Measurements from ENCODE around the gene SDC1.
A peak's percentile ranks its signal among the peaks of the same experiment; 100 is the strongest.

The SDC1 gene

GRCh38 chr2:20227894-20228505, 3.1 kb upstream of the SDC1 start:
- DNase-seq (ENCODE audit: low spot score): no peak

- DNase-seq (ENCODE audit: low spot score): no peak
Measured at GRCh38 chr2:20226152-20226545, 1.2 kb upstream of the SDC1 start.

- DNase-seq (ENCODE audit: low spot score): peak; percentile 62
Measured at GRCh38 chr2:20225294-20226151, 593 bp upstream of the SDC1 start.

GRCh38 chr2:20224164-20224715, 690 bp downstream of the SDC1 start:
- DNase-seq (ENCODE audit: low spot score): no peak

GRCh38 chr2:20223407-20224163, 1.3 kb downstream of the SDC1 start:
- DNase-seq (ENCODE audit: low spot score): peak; percentile 87

GRCh38 chr2:20222769-20223406, 2.0 kb downstream of the SDC1 start:
- no peak for DNase-seq (ENCODE audit: low spot score)

GRCh38 chr2:20222014-20222768, 2.7 kb downstream of the SDC1 start:
- DNase-seq (ENCODE audit: low spot score): no peak

- peak; percentile 52 for DNase-seq (ENCODE audit: low spot score)
Measured at GRCh38 chr2:20221555-20221973, 3.4 kb downstream of the SDC1 start.

- DNase-seq (ENCODE audit: low spot score): no peak
Measured at GRCh38 chr2:20220806-20221554, 4.0 kb downstream of the SDC1 start.

GRCh38 chr2:20219763-20220380, 5.1 kb downstream of the SDC1 start:
- DNase-seq (ENCODE audit: low spot score): no peak

- DNase-seq (ENCODE audit: low spot score): no peak
Measured at GRCh38 chr2:20218331-20219320, 6.3 kb downstream of the SDC1 start.

- DNase-seq (ENCODE audit: low spot score): no peak
Measured at GRCh38 chr2:20217041-20217970, 7.6 kb downstream of the SDC1 start.

- no peak for DNase-seq (ENCODE audit: low spot score)
Measured at GRCh38 chr2:20216130-20217025, 8.6 kb downstream of the SDC1 start.

GRCh38 chr2:20215183-20216040, 9.5 kb downstream of the SDC1 start:
- DNase-seq (ENCODE audit: low spot score): no peak

GRCh38 chr2:20214566-20215182, 10.3 kb downstream of the SDC1 start:
- no peak for DNase-seq (ENCODE audit: low spot score)
